Endothelial cell of umbilical vein (primary cell): ENCODE results near the gene OR4D1. TPM values are rescaled to one million over a fixed set of nuclear protein-coding genes. Genes with fewer than 3 reads are reported as not detected.

Source experiments
- BruUV-seq: library from RNA; stranded (reverse); fragments of 400-500 nt; replicated peaks from 2 replicates; lab custom pipeline; 2021; lab: Mats Ljungman, UMichigan
- CTCF ChIA-PET: fragments of 300-600, 350-600 bp; sonication (Branson Sonifier 250); formaldehyde crosslinking; loops from one replicate; lab custom pipeline; 2021; ENCODE audit warnings: antibody characterized with exemption, inconsistent platforms; lab: Charles Lee
- POLR2A ChIA-PET: fragments of 300-600, 350-600 bp; sonication (Branson Sonifier 250); formaldehyde crosslinking; loops from one replicate; lab custom pipeline; 2021; ENCODE audit warnings: antibody characterized with exemption, inconsistent platforms; lab: Charles Lee
- DNase-seq: peaks from one replicate; pipeline ENCODE4 v3.0.0-alpha.2; 2011; ENCODE audit warnings: low read depth, low spot score
- FAIRE-seq: peaks from 2 replicates; lab custom pipeline; 2011; peaks lifted over from hg19 to GRCh38; lab: Jason Lieb, UNC
- H2AFZ ChIP-seq: 2 replicates; pipeline ENCODE4 v1.6.0; 2012; ENCODE audit warnings: low read depth, low read length, control low read depth, inconsistent platforms
- H3K27ac ChIP-seq: 2 replicates; pipeline ENCODE4 v1.5.1; 2011; ENCODE audit warnings: low read depth, mild to moderate bottlenecking, control low read depth, low read length, moderate library complexity; ENCODE audit not compliant: insufficient read depth
- H3K27me3 ChIP-seq, 2 experiments: 2 replicates each; pipeline versions ENCODE4 v1.6.0 to v1.6.1; 2011; ENCODE audit warnings: low read length in 2 of 2, mixed read lengths in 1 of 2; ENCODE audit not compliant: control insufficient read depth in 2 of 2, insufficient read depth in 2 of 2
- H3K36me3 ChIP-seq, 2 experiments: 2 replicates in 1 of 2; 3 replicates in 1 of 2; pipeline ENCODE4 v1.5.1; 2011; ENCODE audit warnings: low read length in 2 of 2, mild to moderate bottlenecking in 1 of 2, moderate library complexity in 1 of 2; ENCODE audit not compliant: control insufficient read depth in 2 of 2, insufficient read depth in 2 of 2; ENCODE audit errors: extremely low read depth in 1 of 2
- H3K4me1 ChIP-seq: 3 replicates; pipeline ENCODE4 v1.5.1; 2011; ENCODE audit warnings: mild to moderate bottlenecking, low read length; ENCODE audit not compliant: control insufficient read depth, insufficient read depth; ENCODE audit errors: extremely low read depth
- H3K4me2 ChIP-seq: 2 replicates; pipeline ENCODE4 v1.6.1; 2011; ENCODE audit warnings: low read length, control low read depth, mixed read lengths; ENCODE audit not compliant: insufficient read depth
- H3K4me3 ChIP-seq, 3 experiments: fragments of 200-600 bp in 1 of 3; sonication (generic), shearing (Covaris generic) in 1 of 3; replicated peaks in 1 of 3; 2 replicates each; pipeline ENCODE4 v1.5.1; 2011 to 2016; ENCODE audit warnings: control low read depth in 3 of 3, low read length in 3 of 3, mild to moderate bottlenecking in 2 of 3, inconsistent platforms in 1 of 3, low read depth in 1 of 3, moderate library complexity in 1 of 3; ENCODE audit not compliant: insufficient read depth in 1 of 3
- H3K79me2 ChIP-seq: 2 replicates; pipeline ENCODE4 v1.6.0; 2012; ENCODE audit warnings: low read length, inconsistent platforms; ENCODE audit not compliant: control insufficient read depth, insufficient read depth
- H3K9ac ChIP-seq: replicated peaks from 2 replicates; pipeline ENCODE3; 2011; ENCODE audit warnings: low read length, control low read depth; ENCODE audit not compliant: insufficient read depth; ENCODE audit errors: extremely low read depth
- H3K9me1 ChIP-seq: replicated peaks from 3 replicates; pipeline ENCODE4 v1.6.0; 2011; ENCODE audit warnings: mild to moderate bottlenecking, low read length; ENCODE audit not compliant: control insufficient read depth, insufficient read depth; ENCODE audit errors: extremely low read depth
- H3K9me3 ChIP-seq: replicated peaks from 2 replicates; pipeline ENCODE4 v1.5.1; 2012; ENCODE audit warnings: low read length, inconsistent platforms; ENCODE audit not compliant: control insufficient read depth, insufficient read depth
- H4K20me1 ChIP-seq: replicated peaks from 2 replicates; pipeline ENCODE3; 2011; ENCODE audit warnings: mild to moderate bottlenecking, low read length; ENCODE audit not compliant: control insufficient read depth, insufficient read depth; ENCODE audit errors: extremely low read depth
- EZH2 ChIP-seq: IDR thresholded peaks from 2 replicates; pipeline ENCODE4 v1.6.1; 2012; ENCODE audit warnings: borderline replicate concordance, low read depth, mild to moderate bottlenecking, moderate library complexity, low read length, inconsistent platforms; ENCODE audit not compliant: severe bottlenecking
- FOS ChIP-seq: IDR thresholded peaks from 2 replicates; pipeline ENCODE4 v1.6.1; 2011; ENCODE audit warnings: mild to moderate bottlenecking, low read length, moderate library complexity, borderline replicate concordance; ENCODE audit not compliant: insufficient read depth
- GATA2 ChIP-seq: IDR thresholded peaks from 2 replicates; pipeline ENCODE4 v1.7.0; 2011; ENCODE audit warnings: low read depth, mild to moderate bottlenecking, moderate library complexity, mixed read lengths, low read length; ENCODE audit not compliant: insufficient read length, insufficient read depth
- JUN ChIP-seq: IDR thresholded peaks from 2 replicates; pipeline ENCODE4 v1.6.1; 2011; ENCODE audit warnings: borderline replicate concordance, low read depth; ENCODE audit not compliant: insufficient read length, insufficient read depth
- MYC ChIP-seq: IDR thresholded peaks from one replicate; pipeline ENCODE4 v1.6.1; 2011; ENCODE audit warnings: mild to moderate bottlenecking, low read depth, low read length
- POLR2A ChIP-seq: IDR thresholded peaks from 2 replicates; pipeline ENCODE4 v1.6.1; 2012; ENCODE audit warnings: low read depth, mild to moderate bottlenecking, control low read depth, low read length
- POLR2AphosphoS5 ChIP-seq: IDR thresholded peaks from 2 replicates; pipeline ENCODE4 v1.6.1; 2012; ENCODE audit warnings: low read depth, mild to moderate bottlenecking, control low read depth, low read length, moderate library complexity; ENCODE audit not compliant: insufficient read depth
- dilution Hi-C: fragments of 300-500 bp; cut with MboI; formaldehyde crosslinking; loops from one replicate; pipeline ENCODE4 v1.15.0; 2019; ENCODE audit warnings: low sequenced_read_pairs; ENCODE audit not compliant: extremely low pct_ligation_motif_present
- intact Hi-C: fragments of 100-400 bp; cut with micrococcal nuclease; formaldehyde crosslinking; loops from one replicate; pipeline ENCODE4 v1.10.0; 2022
- polyA plus RNA-seq, 4 experiments: library from polyadenylated mRNA; depleted of rRNA in 3 of 4; stranded (reverse) in 3 of 4; unstranded in 1 of 4; fragments of >200 nt; gene quantifications; 2 replicates each; pipeline versions ENCODE4 v1.2.1 to v1.2.3, GENCODE V29; 2011 to 2012; ENCODE audit warnings: missing spikeins in 1 of 4
- total RNA-seq: library from RNA; stranded (reverse); gene quantifications from 2 replicates; pipeline ENCODE4 v1.2.3, GENCODE V29; 2021
- TF ChIP-seq, protein P1 (sequence below), 2 donors: IDR thresholded peaks; 1 replicate in 1 of 2; 2 replicates in 1 of 2; pipeline ENCODE4 v1.5.1; 2011; ENCODE audit warnings: low read length in 2 of 2, mild to moderate bottlenecking in 2 of 2, moderate library complexity in 2 of 2, control low read depth in 1 of 2, inconsistent platforms in 1 of 2, low read depth in 1 of 2; ENCODE audit not compliant: insufficient read depth in 1 of 2; ENCODE audit errors: extremely low read depth in 1 of 2
- TF ChIP-seq, protein P2 (sequence below): IDR thresholded peaks from 2 replicates; pipeline ENCODE4 v1.6.1; 2011; ENCODE audit not compliant: insufficient read depth, insufficient read length

Gene OR4D1
- total and polyA plus RNA-seq, 2 donors (not counting 3 experiments of a cell fraction or from before 2014, with no cell fraction given): not detected

DNA sequence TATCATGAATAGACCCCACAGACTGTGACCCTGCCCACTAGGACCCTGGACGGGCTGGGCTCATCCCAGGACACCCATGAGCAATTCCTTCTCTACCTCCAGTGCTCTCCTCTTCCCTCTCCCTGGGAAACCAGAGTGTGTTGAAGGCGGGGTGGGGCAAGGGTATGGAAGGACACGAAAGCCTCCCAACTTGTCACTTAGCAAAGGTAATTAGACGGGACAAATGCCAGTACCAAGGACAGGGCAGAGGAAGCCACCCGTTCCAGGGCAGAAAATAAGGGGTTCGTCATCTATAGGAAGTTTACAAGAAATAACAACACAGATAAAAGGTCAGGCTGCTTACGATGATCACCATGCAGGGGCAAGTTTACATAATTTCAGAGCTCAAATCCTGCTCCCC is 39.5 kb downstream of the OR4D1 start:
- no TSS peak for BruUV-seq
- no peaks in the 10 kb centered on the region for H3K9me1 ChIP-seq
- intact Hi-C loops: no loop called here

DNA sequence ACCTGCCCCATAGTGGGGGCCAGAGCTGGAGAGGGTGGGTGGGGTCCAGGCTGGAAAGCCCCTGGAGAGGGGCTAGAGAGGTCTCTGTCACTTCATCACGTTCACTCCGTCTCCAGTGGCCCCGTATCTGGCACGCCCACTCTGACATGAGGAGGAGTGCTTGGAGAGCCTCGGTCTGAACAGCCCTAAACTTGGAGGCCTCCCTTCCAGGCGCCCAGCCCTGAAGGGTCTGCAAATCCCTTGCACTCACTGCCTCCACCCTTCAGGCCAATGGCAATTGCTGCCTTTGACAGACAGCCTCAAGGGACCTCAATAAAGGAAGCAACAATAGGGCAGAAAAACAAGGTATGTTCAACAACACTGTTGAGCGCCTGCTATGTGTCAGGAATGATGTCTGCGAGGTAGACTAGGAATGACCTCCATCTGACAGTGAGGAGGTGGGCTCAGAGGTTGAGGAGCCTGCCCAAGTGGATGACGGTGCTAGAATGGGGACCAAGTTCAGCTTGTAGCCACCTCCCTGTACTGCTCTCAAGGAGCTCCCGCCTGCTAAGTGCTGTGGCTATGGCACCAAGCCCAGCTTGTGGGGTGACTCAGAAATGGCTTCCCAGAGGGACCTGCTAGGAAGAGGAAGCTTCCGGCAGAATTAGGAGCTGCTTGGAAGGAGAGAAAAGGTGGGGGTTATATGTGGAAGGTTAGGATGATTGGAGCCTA is 41.4 kb downstream of the OR4D1 start:
- Histone ChIP-seq H3K27me3 (no peaks in the 10 kb centered on the region), H3K27ac (no peak overlapping the region), H3K79me2 (no peaks in the 10 kb centered on the region), H3K9me1 (no peaks in the 10 kb centered on the region), H2AFZ (no peak overlapping the region), H3K36me3 (no peaks in the 10 kb centered on the region), H3K9ac (no peak overlapping the region), H3K4me3 (no peak overlapping the region), H3K4me2 (no peak overlapping the region), H3K9me3 (no peaks in the 10 kb centered on the region), H4K20me1 (no peaks in the 10 kb centered on the region), H3K4me1 (no peaks in the 10 kb centered on the region)
- FAIRE-seq: no peak
- peak; percentile 9 for DNase-seq
- intact Hi-C loops (no loop called here), dilution Hi-C loops (no loop called here)
- TF ChIP-seq MYC (no peak), FOS (no peak), GATA2 (no peak), JUN (no peak), POLR2A (no peak), EZH2 (no peak), POLR2AphosphoS5 (no peak)
- TF ChIP-seq, protein P1, sequence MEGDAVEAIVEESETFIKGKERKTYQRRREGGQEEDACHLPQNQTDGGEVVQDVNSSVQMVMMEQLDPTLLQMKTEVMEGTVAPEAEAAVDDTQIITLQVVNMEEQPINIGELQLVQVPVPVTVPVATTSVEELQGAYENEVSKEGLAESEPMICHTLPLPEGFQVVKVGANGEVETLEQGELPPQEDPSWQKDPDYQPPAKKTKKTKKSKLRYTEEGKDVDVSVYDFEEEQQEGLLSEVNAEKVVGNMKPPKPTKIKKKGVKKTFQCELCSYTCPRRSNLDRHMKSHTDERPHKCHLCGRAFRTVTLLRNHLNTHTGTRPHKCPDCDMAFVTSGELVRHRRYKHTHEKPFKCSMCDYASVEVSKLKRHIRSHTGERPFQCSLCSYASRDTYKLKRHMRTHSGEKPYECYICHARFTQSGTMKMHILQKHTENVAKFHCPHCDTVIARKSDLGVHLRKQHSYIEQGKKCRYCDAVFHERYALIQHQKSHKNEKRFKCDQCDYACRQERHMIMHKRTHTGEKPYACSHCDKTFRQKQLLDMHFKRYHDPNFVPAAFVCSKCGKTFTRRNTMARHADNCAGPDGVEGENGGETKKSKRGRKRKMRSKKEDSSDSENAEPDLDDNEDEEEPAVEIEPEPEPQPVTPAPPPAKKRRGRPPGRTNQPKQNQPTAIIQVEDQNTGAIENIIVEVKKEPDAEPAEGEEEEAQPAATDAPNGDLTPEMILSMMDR (IDR thresholded peaks at IDR 0.05; ENCODE audit: extremely low read depth in 1 of 2, insufficient read depth in 1 of 2, low read depth in 1 of 2, low read length in 2 of 2): no peak
- TF ChIP-seq, protein P2, sequence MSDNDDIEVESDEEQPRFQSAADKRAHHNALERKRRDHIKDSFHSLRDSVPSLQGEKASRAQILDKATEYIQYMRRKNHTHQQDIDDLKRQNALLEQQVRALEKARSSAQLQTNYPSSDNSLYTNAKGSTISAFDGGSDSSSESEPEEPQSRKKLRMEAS: no peak
- POLR2A ChIA-PET: no interaction called here
- no TSS peak for BruUV-seq
- CTCF ChIA-PET: no interaction called here

More for the DNA sequence above, 39.5 kb downstream of the OR4D1 start:
- Histone ChIP-seq H3K4me3 (no peak overlapping the region), H3K9me3 (no peaks in the 10 kb centered on the region), H3K4me1 (no peaks in the 10 kb centered on the region), H3K27ac (no peak overlapping the region), H3K79me2 (no peaks in the 10 kb centered on the region), H2AFZ (no peak overlapping the region), H3K27me3 (no peaks in the 10 kb centered on the region), H3K4me2 (no peak overlapping the region), H3K9ac (no peak overlapping the region), H3K36me3 (no peaks in the 10 kb centered on the region), H4K20me1 (no peaks in the 10 kb centered on the region)
- POLR2A ChIA-PET: no interaction called here
- CTCF ChIA-PET: interaction anchor here (1.2 kb wide), 1 partner anchor 12 kb away, joined by 3 read pairs; no protein-coding TSS in a partner anchor
- FAIRE-seq: no peak
- no peak for DNase-seq
- TF ChIP-seq POLR2A (no peak), EZH2 (no peak), GATA2 (no peak)
- TF ChIP-seq, protein P2: no peak
- dilution Hi-C loops: no loop called here
